HEK293T (cell line): ENCODE measurements around the gene EDN3.

Experiments used
- BHLHE40 ChIP-seq: fragments of 450-650 bp; IDR thresholded peaks from 2 replicates; pipeline ENCODE4 v1.6.1; 2016; ENCODE audit warnings: mild to moderate bottlenecking, moderate library complexity, borderline replicate concordance
- HDGF ChIP-seq: fragments of 450-650 bp; IDR thresholded peaks from 2 replicates; pipeline ENCODE4 v1.6.1; 2017; ENCODE audit warnings: antibody characterized with exemption, borderline replicate concordance
- L3MBTL2 ChIP-seq: fragments of 450-650 bp; conservative IDR thresholded peaks from 2 replicates; pipeline ENCODE4 v1.6.1; 2016; ENCODE audit warnings: mild to moderate bottlenecking
- NFRKB ChIP-seq: fragments of 450-650 bp; IDR thresholded peaks from 2 replicates; pipeline ENCODE4 v1.6.1; 2016; ENCODE audit warnings: mild to moderate bottlenecking, moderate library complexity

DNA sequence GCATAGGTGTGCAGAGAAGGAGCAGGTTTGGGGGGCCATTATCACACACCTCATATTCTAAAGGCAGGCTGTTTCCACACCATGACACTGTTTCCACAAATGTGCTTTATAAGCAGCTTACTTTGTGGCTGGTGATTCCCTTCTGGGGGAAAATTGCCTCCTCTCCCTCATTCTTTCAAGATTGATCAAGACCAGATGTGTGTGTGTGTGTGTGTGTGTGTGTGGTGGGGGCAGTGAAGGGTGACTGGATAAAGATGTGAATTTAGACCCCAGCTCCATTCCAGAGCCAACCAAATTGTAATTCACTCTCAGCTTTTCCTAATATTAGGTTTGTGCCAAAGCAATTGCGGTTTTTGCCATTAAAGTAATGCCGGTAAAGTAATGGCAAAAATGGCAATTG lies 45.6 kb downstream of the EDN3 start:
- TF ChIP-seq BHLHE40 (no peak), NFRKB (no peak), HDGF (no peak), L3MBTL2 (no peak)
